ENCODE measurements around the gene F13B. TPM values are rescaled to one million over a fixed set of nuclear protein-coding genes. Genes with fewer than 3 reads are reported as not detected.

F13B gene
- total RNA-seq, 2 experiments from 2014 or later: not detected

DNA sequence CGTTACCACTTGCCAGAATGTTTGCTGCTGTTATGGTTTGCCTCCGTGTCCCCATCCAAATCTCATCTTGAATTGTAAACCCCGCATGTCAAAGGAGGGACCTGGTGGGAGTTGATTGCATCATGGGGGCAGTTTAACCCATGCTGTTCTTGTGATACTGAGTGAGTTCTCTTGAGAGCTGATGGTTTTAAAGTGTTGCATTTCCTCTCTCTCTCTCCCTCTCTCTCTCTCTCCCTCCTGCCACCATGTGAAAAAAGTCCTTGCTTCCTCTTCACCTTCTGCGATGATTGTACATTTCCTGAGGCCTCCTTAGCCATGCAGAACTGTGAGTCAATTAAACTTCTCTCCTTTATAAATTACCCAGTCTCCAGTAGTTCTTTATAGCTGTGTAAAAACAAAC, 45.3 kb downstream of the F13B start:
- H4K20me1 ChIP-seq (ENCODE audit: insufficient read depth, low read length): no peaks in the 10 kb centered on the region
- H3K9me3 ChIP-seq (ENCODE audit: low read length): no peaks in the 10 kb centered on the region
- intact Hi-C loops (cut with micrococcal nuclease; ENCODE audit: unreplicated experiment): no loop called here
- BruUV-seq (replicated peaks): no TSS peak
- DNase-seq (ENCODE audit: low spot score): no peak
- H3K4me1 ChIP-seq (ENCODE audit: insufficient read depth, low read length, poor library complexity, severe bottlenecking): no peaks in the 10 kb centered on the region
- H2AFZ ChIP-seq (ENCODE audit: low read length): no peak overlapping the region
- ChIA-PET POLR2A (interaction anchor here (0.7 to 1.0 kb wide), 2 partner anchors 8 to 73 kb away, joined by 3 read pairs; no protein-coding TSS in a partner anchor), CTCF (ENCODE audit: unreplicated experiment) (no interaction called here)
- no peaks in the 10 kb centered on the region for H3K79me2 ChIP-seq (ENCODE audit: insufficient read depth, low read depth, low read length)
- H3K27ac ChIP-seq (ENCODE audit: low read depth, low read length, poor library complexity, severe bottlenecking): no peak overlapping the region
- H3K9me2 ChIP-seq (ENCODE audit: insufficient read depth, low read length): no peaks in the 10 kb centered on the region
- no peak overlapping the region for H3K4me2 ChIP-seq (ENCODE audit: low read length)
- H3K4me3 ChIP-seq (ENCODE audit: low read depth, low read length, poor library complexity, severe bottlenecking): no peak overlapping the region
- no peaks in the 10 kb centered on the region for H3K36me3 ChIP-seq (ENCODE audit: insufficient read depth, low read length)
- no peak for TF ChIP-seq EZH2phosphoT487 (IDR thresholded peaks at IDR 0.05; ENCODE audit: borderline replicate concordance, low read depth, low read length)
- TF ChIP-seq, protein P1, sequence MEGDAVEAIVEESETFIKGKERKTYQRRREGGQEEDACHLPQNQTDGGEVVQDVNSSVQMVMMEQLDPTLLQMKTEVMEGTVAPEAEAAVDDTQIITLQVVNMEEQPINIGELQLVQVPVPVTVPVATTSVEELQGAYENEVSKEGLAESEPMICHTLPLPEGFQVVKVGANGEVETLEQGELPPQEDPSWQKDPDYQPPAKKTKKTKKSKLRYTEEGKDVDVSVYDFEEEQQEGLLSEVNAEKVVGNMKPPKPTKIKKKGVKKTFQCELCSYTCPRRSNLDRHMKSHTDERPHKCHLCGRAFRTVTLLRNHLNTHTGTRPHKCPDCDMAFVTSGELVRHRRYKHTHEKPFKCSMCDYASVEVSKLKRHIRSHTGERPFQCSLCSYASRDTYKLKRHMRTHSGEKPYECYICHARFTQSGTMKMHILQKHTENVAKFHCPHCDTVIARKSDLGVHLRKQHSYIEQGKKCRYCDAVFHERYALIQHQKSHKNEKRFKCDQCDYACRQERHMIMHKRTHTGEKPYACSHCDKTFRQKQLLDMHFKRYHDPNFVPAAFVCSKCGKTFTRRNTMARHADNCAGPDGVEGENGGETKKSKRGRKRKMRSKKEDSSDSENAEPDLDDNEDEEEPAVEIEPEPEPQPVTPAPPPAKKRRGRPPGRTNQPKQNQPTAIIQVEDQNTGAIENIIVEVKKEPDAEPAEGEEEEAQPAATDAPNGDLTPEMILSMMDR (conservative IDR thresholded peaks at IDR 0.05; ENCODE audit: low read length): no peak

DNA sequence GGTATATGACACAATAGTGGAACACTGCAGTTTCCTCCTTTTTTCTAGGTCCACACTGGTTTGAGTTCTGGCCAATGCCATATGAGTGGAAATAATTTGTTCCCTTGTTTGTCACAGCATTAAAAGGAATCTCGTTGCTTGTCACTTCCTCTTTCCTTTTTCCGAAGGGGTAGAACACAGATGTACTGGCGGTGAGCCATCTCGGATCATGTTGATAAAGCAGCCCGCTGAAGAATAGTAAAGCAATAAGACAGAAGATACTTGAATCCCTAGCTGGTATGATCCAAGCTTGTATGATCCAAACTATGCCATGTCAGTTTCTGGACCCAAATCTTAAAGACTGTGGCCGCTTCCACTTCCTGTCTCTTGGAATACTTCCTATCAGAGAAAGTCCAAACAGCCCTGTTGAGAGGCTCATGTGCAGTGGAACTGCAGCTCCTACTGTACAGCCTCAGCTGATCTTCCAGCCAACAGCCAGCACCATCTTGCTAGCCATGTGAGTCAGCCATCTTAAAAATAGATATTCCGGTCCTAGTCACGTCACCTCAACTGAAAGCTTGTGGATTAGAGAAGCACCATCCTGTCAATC, 49.4 kb downstream of the F13B start:
- ChIA-PET CTCF (ENCODE audit: unreplicated experiment) (no interaction called here), POLR2A (no interaction called here)
- BruUV-seq (replicated peaks): no TSS peak

DNA sequence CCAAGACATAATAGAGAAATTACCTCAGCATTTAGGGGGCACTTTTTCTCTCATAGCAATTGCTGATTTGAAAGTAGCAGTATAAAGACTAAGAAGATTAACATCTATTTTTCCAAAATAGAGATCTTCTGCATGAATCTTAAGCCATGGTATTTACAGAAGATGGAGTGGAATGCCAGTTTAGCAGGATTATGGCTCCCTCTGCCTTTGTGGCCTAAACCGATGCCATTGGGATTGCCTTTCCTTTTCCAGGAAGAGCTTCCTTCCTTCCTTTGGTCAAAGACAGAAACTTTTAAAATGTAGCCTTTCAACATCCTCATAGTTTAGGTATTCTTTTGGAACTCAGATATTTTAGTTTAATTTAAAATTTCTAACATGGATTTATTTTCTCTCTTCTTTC, 50.3 kb downstream of the F13B start:
- intact Hi-C loops (cut with micrococcal nuclease; ENCODE audit: unreplicated experiment): no loop called here
- ChIA-PET CTCF (ENCODE audit: unreplicated experiment) (no interaction called here), POLR2A (no interaction called here)
- Histone ChIP-seq H3K79me2 (ENCODE audit: insufficient read depth, low read depth, low read length) (no peaks in the 10 kb centered on the region), H2AFZ (ENCODE audit: low read length) (no peak overlapping the region), H3K4me3 (ENCODE audit: low read depth, low read length, poor library complexity, severe bottlenecking) (no peak overlapping the region), H3K27ac (ENCODE audit: low read depth, low read length, poor library complexity, severe bottlenecking) (no peak overlapping the region), H3K4me2 (ENCODE audit: low read length) (no peak overlapping the region), H4K20me1 (ENCODE audit: insufficient read depth, low read length) (no peaks in the 10 kb centered on the region), H3K9me3 (ENCODE audit: low read length) (0 out of 2 replicates have a peak, but pooled peaks cover under 1% of the 10 kb centered on the region), H3K4me1 (ENCODE audit: insufficient read depth, low read length, poor library complexity, severe bottlenecking) (no peaks in the 10 kb centered on the region), H3K36me3 (ENCODE audit: insufficient read depth, low read length) (no peaks in the 10 kb centered on the region), H3K9me2 (ENCODE audit: insufficient read depth, low read length) (no peaks in the 10 kb centered on the region)
- TF ChIP-seq, protein P1 (conservative IDR thresholded peaks at IDR 0.05; ENCODE audit: low read length): no peak
- no peak for TF ChIP-seq EZH2phosphoT487 (IDR thresholded peaks at IDR 0.05; ENCODE audit: borderline replicate concordance, low read depth, low read length)
- no TSS peak for BruUV-seq (replicated peaks)
- no peak for DNase-seq (ENCODE audit: low spot score)

More for the DNA sequence above, 49.4 kb downstream of the F13B start:
- Histone ChIP-seq H2AFZ (ENCODE audit: low read length) (no peak overlapping the region), H3K9me2 (ENCODE audit: insufficient read depth, low read length) (no peaks in the 10 kb centered on the region), H3K9me3 (ENCODE audit: low read length) (no peaks in the 10 kb centered on the region), H3K4me1 (ENCODE audit: insufficient read depth, low read length, poor library complexity, severe bottlenecking) (no peaks in the 10 kb centered on the region), H3K4me3 (ENCODE audit: low read depth, low read length, poor library complexity, severe bottlenecking) (no peak overlapping the region), H3K36me3 (ENCODE audit: insufficient read depth, low read length) (no peaks in the 10 kb centered on the region), H3K79me2 (ENCODE audit: insufficient read depth, low read depth, low read length) (no peaks in the 10 kb centered on the region), H3K4me2 (ENCODE audit: low read length) (no peak overlapping the region), H4K20me1 (ENCODE audit: insufficient read depth, low read length) (no peaks in the 10 kb centered on the region), H3K27ac (ENCODE audit: low read depth, low read length, poor library complexity, severe bottlenecking) (no peak overlapping the region)
- TF ChIP-seq, protein P1 (conservative IDR thresholded peaks at IDR 0.05; ENCODE audit: low read length): no peak
- TF ChIP-seq EZH2phosphoT487 (IDR thresholded peaks at IDR 0.05; ENCODE audit: borderline replicate concordance, low read depth, low read length): no peak
- DNase-seq (ENCODE audit: low spot score): no peak
- intact Hi-C loops (cut with micrococcal nuclease; ENCODE audit: unreplicated experiment): no loop called here

All from OCI-LY7 (cell line).